Mesendoderm (in vitro differentiated cells): ENCODE results near the gene MARS1.
A peak's percentile ranks its signal among the peaks of the same experiment; 100 is the strongest.

Experiments
- DNase-seq: peaks from one replicate; pipeline ENCODE4 v3.0.0; 2013
- H2AK5ac ChIP-seq: 2 replicates; pipeline ENCODE4 v1.6.1; 2013; ENCODE audit warnings: low read length, inconsistent platforms
- H2BK120ac ChIP-seq: 2 replicates; pipeline ENCODE4 v1.6.1; 2013; ENCODE audit warnings: low read depth, mild to moderate bottlenecking, low read length, moderate library complexity, mixed read lengths
- H2BK15ac ChIP-seq: replicated peaks from 2 replicates; pipeline ENCODE4 v1.6.1; 2013; ENCODE audit warnings: low read depth, mild to moderate bottlenecking, moderate library complexity
- H2BK5ac ChIP-seq: 2 replicates; pipeline ENCODE4 v1.6.1; 2013; ENCODE audit warnings: low read length, inconsistent platforms
- H3K18ac ChIP-seq: 2 replicates; pipeline ENCODE4 v1.6.1; 2013; ENCODE audit warnings: mild to moderate bottlenecking, low read length, mixed read lengths
- H3K23ac ChIP-seq: one replicate; pipeline ENCODE4 v1.6.1; 2013; ENCODE audit warnings: low read length
- H3K27ac ChIP-seq: 2 replicates; pipeline ENCODE4 v1.5.1; 2013; ENCODE audit warnings: low read depth, mild to moderate bottlenecking, inconsistent platforms, low read length, moderate library complexity
- H3K27me3 ChIP-seq: 2 replicates; pipeline ENCODE4 v1.6.1; 2013; ENCODE audit warnings: low read length, control low read depth, mild to moderate bottlenecking, inconsistent platforms; ENCODE audit not compliant: insufficient read depth, poor library complexity
- H3K36me3 ChIP-seq: 2 replicates; pipeline ENCODE4 v1.6.1; 2013; ENCODE audit warnings: low read length, inconsistent platforms; ENCODE audit not compliant: control insufficient read depth, insufficient read depth
- H3K4ac ChIP-seq: one replicate; pipeline ENCODE4 v1.6.1; 2013; ENCODE audit warnings: low read depth, mild to moderate bottlenecking, low read length, moderate library complexity
- H3K4me1 ChIP-seq: 2 replicates; pipeline ENCODE4 v1.6.1; 2013; ENCODE audit warnings: low read depth, low read length, inconsistent platforms; ENCODE audit not compliant: control insufficient read depth
- H3K4me2 ChIP-seq: 2 replicates; pipeline ENCODE4 v1.6.1; 2013; ENCODE audit warnings: low read length
- H3K4me3 ChIP-seq: 2 replicates; pipeline ENCODE4 v1.5.1; 2013; ENCODE audit warnings: mild to moderate bottlenecking, low read length
- H3K56ac ChIP-seq: one replicate; pipeline ENCODE4 v1.6.1; 2013; ENCODE audit warnings: low read length
- H3K79me1 ChIP-seq: 2 replicates; pipeline ENCODE4 v1.6.1; 2013; ENCODE audit warnings: low read length, inconsistent platforms
- H3K79me2 ChIP-seq: 2 replicates; pipeline ENCODE4 v1.6.1; 2013; ENCODE audit warnings: mild to moderate bottlenecking, low read length; ENCODE audit not compliant: control insufficient read depth, insufficient read depth
- H3K9ac ChIP-seq: 2 replicates; pipeline ENCODE4 v1.6.1; 2013; ENCODE audit warnings: low read length, inconsistent platforms
- H4K5ac ChIP-seq: one replicate; pipeline ENCODE4 v1.6.1; 2013; ENCODE audit warnings: low read length
- H4K8ac ChIP-seq: one replicate; pipeline ENCODE4 v1.6.1; 2013; ENCODE audit warnings: low read depth, mild to moderate bottlenecking, control low read depth, low read length, moderate library complexity
- WGBS: extraction: QIAGEN DNeasy Blood & Tissue Kit; methylation state at CpG from one replicate; pipeline ENCODE4 v1.1.7; 2013; ENCODE audit warnings: low lambda C conversion rate, missing lambda C conversion rate; ENCODE audit not compliant: insufficient coverage; ENCODE audit errors: extremely low coverage; 5-methylcytosine and 5-hydroxymethylcytosine counted together

MARS1 gene

GRCh38 chr12:57518176-57518919 lies 30.5 kb downstream of the MARS1 start:
- Histone ChIP-seq H3K27me3 (no peaks in the 10 kb centered on the region), H3K4me3 (no peak overlapping the region), H3K36me3 (peaks cover 25% of the 10 kb centered on the region), H3K79me2 (peaks cover 5% of the 10 kb centered on the region), H3K56ac (no peak overlapping the region), H3K9ac (peak overlapping the region; percentile 33), H3K79me1 (peaks cover 6% of the 10 kb centered on the region), H3K23ac (no peak overlapping the region), H3K4ac (no peak overlapping the region), H3K27ac (no peak overlapping the region), H3K18ac (no peak overlapping the region), H3K4me2 (peak overlapping the region; percentile 11), H2BK15ac (no peak overlapping the region), H3K4me1 (peaks cover 6% of the 10 kb centered on the region), H2BK5ac (no peak overlapping the region), H4K8ac (no peak overlapping the region), H2AK5ac (no peak overlapping the region), H4K5ac (no peak overlapping the region), H2BK120ac (no peak overlapping the region)
- no peak for DNase-seq
- no CpG with 5 or more reads among the region's 8 CpGs for WGBS

GRCh38 chr12:57518920-57519795 lies 31.3 kb downstream of the MARS1 start:
- no peak overlapping the region for H2BK15ac ChIP-seq
- H3K79me2 ChIP-seq, result peaks cover 5% of the 10 kb centered on the region
- no peak overlapping the region for H2AK5ac ChIP-seq
- WGBS, result no CpG with 5 or more reads among the region's 7 CpGs
- H3K27me3 ChIP-seq, result no peaks in the 10 kb centered on the region
- H3K18ac ChIP-seq, result peak overlapping the region; percentile 1
- no peak overlapping the region for H4K5ac ChIP-seq
- peaks cover 9% of the 10 kb centered on the region for H3K4me1 ChIP-seq
- peak overlapping the region; percentile 67 for H3K4me3 ChIP-seq
- peak; percentile 85 for DNase-seq
- no peak overlapping the region for H4K8ac ChIP-seq
- peak overlapping the region; percentile 82 for H3K56ac ChIP-seq
- H3K79me1 ChIP-seq, result peaks cover 8% of the 10 kb centered on the region
- H3K27ac ChIP-seq, result peak overlapping the region; percentile 86
- H3K9ac ChIP-seq, result peak overlapping the region; percentile 75
- H3K4ac ChIP-seq, result peak overlapping the region; percentile 6
- no peak overlapping the region for H2BK5ac ChIP-seq
- H3K23ac ChIP-seq, result no peak overlapping the region
- peaks cover 25% of the 10 kb centered on the region for H3K36me3 ChIP-seq
- H2BK120ac ChIP-seq, result no peak overlapping the region
- peak overlapping the region; percentile 28 for H3K4me2 ChIP-seq

DNA sequence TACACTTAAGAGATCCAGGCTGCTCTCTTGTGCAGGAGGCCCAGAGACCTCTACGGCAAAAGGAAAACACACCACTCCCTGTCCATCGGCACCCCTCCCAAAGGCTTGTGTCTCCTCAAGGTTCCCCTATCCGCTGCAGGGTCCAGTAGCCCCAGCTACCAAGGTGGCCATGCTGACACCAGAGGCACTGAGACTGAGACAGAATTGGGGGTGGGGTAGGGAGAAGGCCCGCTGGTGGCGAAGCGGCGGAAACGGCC lies 31.9 kb downstream of the MARS1 start:
- peak overlapping the region; percentile 82 for H3K56ac ChIP-seq
- peaks cover 9% of the 10 kb centered on the region for H3K4me1 ChIP-seq
- H4K5ac ChIP-seq, result no peak overlapping the region
- H3K18ac ChIP-seq, result peak overlapping the region; percentile 1
- H3K27me3 ChIP-seq, result no peaks in the 10 kb centered on the region
- peak overlapping the region; percentile 75 for H3K9ac ChIP-seq
- peak overlapping the region; percentile 86 for H3K27ac ChIP-seq
- no peak overlapping the region for H2BK120ac ChIP-seq
- peaks cover 22% of the 10 kb centered on the region for H3K36me3 ChIP-seq
- H2BK5ac ChIP-seq, result peak overlapping the region; percentile 1
- peaks cover 11% of the 10 kb centered on the region for H3K79me1 ChIP-seq
- no peak for DNase-seq
- H3K23ac ChIP-seq, result no peak overlapping the region
- peak overlapping the region; percentile 6 for H3K4ac ChIP-seq
- H2BK15ac ChIP-seq, result no peak overlapping the region
- H2AK5ac ChIP-seq, result no peak overlapping the region
- H3K4me2 ChIP-seq, result peak overlapping the region; percentile 28
- no peak overlapping the region for H4K8ac ChIP-seq
- WGBS, result no CpG with 5 or more reads among the region's 8 CpGs
- peaks cover 5% of the 10 kb centered on the region for H3K79me2 ChIP-seq
- H3K4me3 ChIP-seq, result peak overlapping the region; percentile 67

DNA sequence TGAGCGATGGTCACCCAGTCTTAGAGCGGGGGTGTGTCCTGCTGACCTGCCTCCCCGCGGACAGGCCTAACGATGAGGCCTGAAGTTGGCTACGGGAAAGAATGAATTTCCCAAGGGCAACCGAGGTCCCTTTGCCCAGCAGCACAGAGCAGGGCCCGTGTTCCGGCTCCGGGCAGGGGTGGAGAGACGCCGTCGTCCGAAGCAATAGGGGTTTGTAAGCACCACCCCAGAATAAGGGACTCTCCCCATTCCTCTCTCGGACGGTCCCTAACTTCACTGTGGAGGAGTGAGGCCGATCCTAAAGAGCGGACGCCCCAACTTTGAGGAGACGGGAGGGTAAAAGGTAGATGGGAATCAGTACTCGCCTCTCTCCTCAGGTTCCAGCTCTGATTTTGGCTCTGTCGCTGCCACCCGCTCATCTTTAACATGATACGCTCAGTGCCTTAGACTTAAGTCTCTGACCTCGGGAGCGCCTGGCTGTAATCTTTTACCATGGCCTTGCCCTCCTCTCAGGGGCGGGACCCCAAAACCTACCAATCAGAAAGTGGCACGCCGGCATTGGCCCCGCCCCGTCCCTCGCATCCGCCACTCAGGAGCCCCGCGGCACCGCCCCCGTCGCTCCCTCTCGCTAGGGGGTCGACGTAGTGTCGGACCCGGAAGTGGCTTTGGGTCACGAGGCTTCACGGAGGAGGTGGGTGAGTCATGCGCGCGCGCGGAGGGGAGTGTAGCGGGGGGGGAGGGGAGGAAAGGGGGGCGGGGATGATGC lies 32.4 kb downstream of the MARS1 start, which contains the start of gene DDIT3:
Gene DDIT3 (minus strand): TSS at position 462 of the 766 bp plus-strand sequence. CDS start 3,108 bp downstream, outside the sequence.
- no peak within 1 kb of the TSS for H2BK15ac ChIP-seq
- H3K18ac ChIP-seq, result peak within 1 kb of the TSS; percentile 33
- H3K27ac ChIP-seq, result peak within 1 kb of the TSS; percentile 86
- H4K5ac ChIP-seq, result no peak within 1 kb of the TSS
- H3K36me3 ChIP-seq, result peaks cover 17% of the 10 kb centered on the region
- H3K4me2 ChIP-seq, result peak within 1 kb of the TSS; percentile 85
- H3K79me1 ChIP-seq, result peaks cover 11% of the 10 kb centered on the region
- H4K8ac ChIP-seq, result peak within 1 kb of the TSS; percentile 92
- DNase-seq, result peak; percentile 99
- H3K56ac ChIP-seq, result peak within 1 kb of the TSS; percentile 90
- peaks cover 9% of the 10 kb centered on the region for H3K4me1 ChIP-seq
- peak within 1 kb of the TSS; percentile 67 for H3K4me3 ChIP-seq
- peak within 1 kb of the TSS; percentile 1 for H2BK5ac ChIP-seq
- peak within 1 kb of the TSS; percentile 19 for H2BK120ac ChIP-seq
- peaks cover 5% of the 10 kb centered on the region for H3K79me2 ChIP-seq
- no peaks in the 10 kb centered on the region for H3K27me3 ChIP-seq
- peak within 1 kb of the TSS; percentile 6 for H3K4ac ChIP-seq
- no CpG with 5 or more reads among the region's 52 CpGs for WGBS
- H3K9ac ChIP-seq, result peak within 1 kb of the TSS; percentile 88
- no peak within 1 kb of the TSS for H2AK5ac ChIP-seq
- H3K23ac ChIP-seq, result peak within 1 kb of the TSS; percentile 70

DNA sequence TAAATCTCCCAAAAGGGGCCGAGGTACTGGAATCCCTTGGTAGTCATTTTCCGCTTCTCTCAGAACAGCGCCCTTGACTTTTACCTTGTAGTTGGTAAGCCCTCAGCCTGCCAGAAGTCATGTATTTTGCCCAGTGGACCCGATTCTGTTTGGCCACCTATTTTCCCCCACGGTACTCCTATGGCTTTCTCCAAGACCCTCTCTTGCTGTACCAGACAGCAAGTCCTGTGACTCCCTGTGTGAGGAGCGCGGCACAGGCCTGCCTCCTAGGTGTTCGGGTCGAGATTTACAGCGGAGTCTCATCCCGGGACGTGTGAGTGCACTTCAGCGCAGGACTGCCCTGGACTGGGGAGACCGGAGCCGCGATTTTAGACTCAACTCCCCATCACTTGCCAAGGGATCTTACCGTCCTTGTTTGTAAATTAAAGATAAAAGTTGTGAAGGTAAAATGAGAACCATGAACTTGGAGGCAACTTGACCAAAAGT lies 33.7 kb downstream of the MARS1 start:
- Histone ChIP-seq H3K36me3 (peaks cover 10% of the 10 kb centered on the region), H2BK15ac (no peak overlapping the region), H2BK5ac (no peak overlapping the region), H4K8ac (no peak overlapping the region), H4K5ac (no peak overlapping the region), H3K23ac (no peak overlapping the region), H3K27me3 (no peaks in the 10 kb centered on the region), H3K4me1 (peaks cover 9% of the 10 kb centered on the region), H2AK5ac (no peak overlapping the region), H3K9ac (peak overlapping the region; percentile 55), H3K18ac (no peak overlapping the region), H2BK120ac (no peak overlapping the region), H3K79me1 (peaks cover 7% of the 10 kb centered on the region), H3K56ac (peak overlapping the region; percentile 90), H3K4me3 (no peak overlapping the region), H3K79me2 (peaks cover 5% of the 10 kb centered on the region), H3K4ac (no peak overlapping the region), H3K27ac (peak overlapping the region; percentile 56), H3K4me2 (peak overlapping the region; percentile 78)
- WGBS, result no CpG with 5 or more reads among the region's 17 CpGs
- DNase-seq, result peak; percentile 85
